Progenitor cell of endocrine pancreas (in vitro differentiated cells): ENCODE measurements around the gene TOP3A. TPM values are rescaled to one million over a fixed set of nuclear protein-coding genes. Genes with fewer than 3 reads are reported as not detected.
A peak's percentile ranks its signal among the peaks of the same experiment; 100 is the strongest.

Source experiments
- DNase-seq: peaks from one replicate; pipeline ENCODE4 v3.0.0; 2021; ENCODE audit warnings: low spot score; ENCODE audit not compliant: unreplicated experiment
- H3K27ac Mint-ChIP-seq: 2 replicates; pipeline ENCODE4 v1.8.0; 2021; ENCODE audit warnings: mild to moderate bottlenecking, moderate library complexity, mixed read lengths
- H3K27me3 Mint-ChIP-seq: 2 replicates; pipeline ENCODE4 v1.8.0; 2021; ENCODE audit warnings: mixed read lengths
- H3K36me3 Mint-ChIP-seq: 2 replicates; pipeline ENCODE4 v1.8.0; 2022; ENCODE audit warnings: mixed read lengths; ENCODE audit not compliant: insufficient read depth
- H3K4me1 Mint-ChIP-seq: 2 replicates; pipeline ENCODE4 v1.8.0; 2021; ENCODE audit warnings: low read depth, mixed read lengths
- H3K4me3 Mint-ChIP-seq: 2 replicates; pipeline ENCODE4 v1.8.0; 2021; ENCODE audit warnings: low read depth, mild to moderate bottlenecking, moderate library complexity, mixed read lengths
- H3K9me3 Mint-ChIP-seq: 2 replicates; pipeline ENCODE4 v1.8.0; 2021; ENCODE audit warnings: low read depth, mixed read lengths
- CTCF ChIP-seq: fragments of 200-600 bp; sonication (generic); IDR thresholded peaks from one replicate; pipeline ENCODE4 v1.5.0; 2021; ENCODE audit warnings: antibody characterized with exemption, mild to moderate bottlenecking; ENCODE audit not compliant: unreplicated experiment
- total RNA-seq: library from RNA; stranded (reverse); gene quantifications from 2 replicates; pipeline ENCODE4 v1.2.1, GENCODE V29; 2021

TOP3A gene
- total RNA-seq, 1 donor from 2014 or later: 60.4 TPM

DNA sequence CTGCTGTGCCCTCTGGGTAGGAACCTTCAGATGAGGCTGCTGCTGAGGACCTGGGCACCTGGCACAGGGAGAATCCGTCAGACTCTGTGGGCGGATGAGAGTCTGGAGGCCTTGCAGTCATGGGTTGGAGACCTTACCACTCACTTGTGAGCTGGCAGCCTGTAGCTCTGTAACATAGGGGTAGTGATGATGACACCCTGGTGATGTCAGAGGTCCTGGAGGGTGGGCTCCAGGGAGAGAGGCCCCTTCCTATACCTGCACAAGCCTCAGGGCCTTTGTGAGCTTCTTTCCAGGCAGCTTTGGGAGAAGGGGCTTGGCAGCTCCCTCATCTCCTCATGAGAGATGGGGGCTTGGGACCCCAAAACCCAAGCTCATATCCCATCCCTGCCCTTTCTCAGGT lies 52.7 kb downstream of the TOP3A start:
- peaks cover 5% of the 10 kb centered on the region for H3K36me3 Mint-ChIP-seq
- no peak for DNase-seq
- no peaks in the 10 kb centered on the region for H3K9me3 Mint-ChIP-seq
- H3K4me3 Mint-ChIP-seq: peak overlapping the region; percentile 80
- H3K27ac Mint-ChIP-seq: peak overlapping the region; percentile 41
- H3K27me3 Mint-ChIP-seq: no peaks in the 10 kb centered on the region
- no peak for TF ChIP-seq CTCF
- H3K4me1 Mint-ChIP-seq: peaks cover 16% of the 10 kb centered on the region

DNA sequence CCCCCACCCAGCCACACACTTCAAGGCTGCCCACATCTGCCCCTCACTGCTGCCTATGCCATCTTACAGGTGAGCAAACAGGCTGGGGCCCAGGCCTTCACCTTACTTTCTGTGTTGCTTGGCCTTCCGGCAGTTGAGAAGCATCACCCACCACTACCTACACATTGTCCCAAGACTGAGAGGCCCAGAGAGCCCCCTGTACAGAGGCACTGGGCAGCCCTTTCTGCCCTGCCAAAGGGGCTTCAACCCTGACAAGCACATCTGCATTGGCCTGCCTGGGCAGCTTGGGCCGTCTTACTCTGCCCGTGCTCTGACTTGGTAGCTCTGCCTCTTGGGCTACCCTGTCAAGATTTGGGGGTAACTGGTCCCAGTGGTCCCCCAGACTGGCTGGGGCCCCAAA lies 53.1 kb downstream of the TOP3A start:
- Mint-ChIP-seq H3K27me3 (no peaks in the 10 kb centered on the region), H3K36me3 (peaks cover 5% of the 10 kb centered on the region), H3K9me3 (no peaks in the 10 kb centered on the region), H3K4me3 (peak overlapping the region; percentile 80), H3K27ac (peak overlapping the region; percentile 96), H3K4me1 (peaks cover 18% of the 10 kb centered on the region)
- no peak for TF ChIP-seq CTCF
- DNase-seq: no peak

- no peaks in the 10 kb centered on the region for H3K27me3 Mint-ChIP-seq
- DNase-seq: no peak
- H3K4me1 Mint-ChIP-seq: peaks cover 18% of the 10 kb centered on the region
- TF ChIP-seq CTCF: no peak
- H3K9me3 Mint-ChIP-seq: no peaks in the 10 kb centered on the region
- peak overlapping the region; percentile 96 for H3K27ac Mint-ChIP-seq
- H3K4me3 Mint-ChIP-seq: peak overlapping the region; percentile 80
- peaks cover 5% of the 10 kb centered on the region for H3K36me3 Mint-ChIP-seq
These were observed 53.7 kb downstream of the TOP3A start for GRCh38 chr17:18261146-18261515.

GRCh38 chr17:18260332-18261145 lies 54.3 kb downstream of the TOP3A start, which contains the start of gene MIEF2:
TSS of gene MIEF2 (plus strand) at chr17:18260662. CDS start at chr17:18262721, 2,059 bp downstream.
- peaks cover 18% of the 10 kb centered on the region for H3K4me1 Mint-ChIP-seq
- H3K27me3 Mint-ChIP-seq: no peaks in the 10 kb centered on the region
- no peak for TF ChIP-seq CTCF
- peak within 1 kb of the TSS; percentile 96 for H3K27ac Mint-ChIP-seq
- peak; percentile 92 for DNase-seq
- H3K36me3 Mint-ChIP-seq: peaks cover 3% of the 10 kb centered on the region
- no peaks in the 10 kb centered on the region for H3K9me3 Mint-ChIP-seq
- H3K4me3 Mint-ChIP-seq: peak within 1 kb of the TSS; percentile 80

DNA sequence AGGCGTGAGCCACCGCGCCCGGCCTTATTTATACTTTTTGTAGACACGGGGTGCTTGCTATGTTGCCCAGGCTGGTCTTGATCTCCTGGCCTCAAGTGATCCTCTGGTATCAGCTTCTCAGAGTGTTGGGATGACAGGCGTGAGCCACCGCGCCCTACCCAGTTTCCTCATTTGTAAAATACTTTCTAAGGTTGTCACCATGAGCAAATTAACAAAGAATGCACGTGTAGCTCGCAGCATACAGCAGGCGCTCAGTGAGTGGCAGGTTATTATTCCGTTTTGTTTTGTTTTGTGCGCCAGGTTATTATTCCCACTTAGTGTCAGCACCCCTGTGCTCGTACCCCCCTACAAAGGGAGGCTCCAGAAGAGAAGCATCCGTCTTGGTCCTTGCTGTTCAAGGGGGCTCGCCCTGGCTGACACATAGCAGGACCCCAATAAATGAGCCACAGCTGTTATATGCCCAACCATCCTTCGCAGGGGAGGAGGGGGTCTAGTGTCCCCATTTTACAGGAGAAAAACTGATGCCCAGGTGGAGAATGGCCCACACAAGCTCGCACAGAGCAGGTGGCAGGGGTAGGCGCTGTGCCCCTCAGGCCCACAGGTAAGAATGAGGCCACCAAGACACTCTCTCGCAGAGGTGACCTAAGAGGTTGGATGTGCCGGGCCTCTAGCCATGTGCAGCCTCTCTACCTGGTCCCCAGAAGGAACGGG lies 55.0 kb downstream of the TOP3A start:
- no peaks in the 10 kb centered on the region for H3K9me3 Mint-ChIP-seq
- no peak for TF ChIP-seq CTCF
- H3K27ac Mint-ChIP-seq: peak overlapping the region; percentile 96

More for the DNA sequence above, 55.0 kb downstream of the TOP3A start:
- Mint-ChIP-seq H3K4me3 (peak overlapping the region; percentile 80), H3K27me3 (no peaks in the 10 kb centered on the region), H3K36me3 (peaks cover 3% of the 10 kb centered on the region), H3K4me1 (peaks cover 18% of the 10 kb centered on the region)
- no peak for DNase-seq
